Liver (tissue), 3 donors: ENCODE measurements around the gene TBK1.

Experiments
- ATF3 ChIP-seq: IDR thresholded peaks from 2 replicates; pipeline ENCODE4 v1.6.1; 2016; ENCODE audit warnings: antibody characterized with exemption
- CTCF ChIP-seq: fragments of 150-350 bp; IDR thresholded peaks from 2 replicates; pipeline ENCODE4 v1.5.1; 2017; ENCODE audit warnings: improper control_type of control experiment, low read depth, low read length; ENCODE audit not compliant: missing input control
- JUND ChIP-seq, 2 donors: IDR thresholded peaks; 2 replicates each; pipeline ENCODE4 v1.6.1; 2016; ENCODE audit warnings: antibody characterized with exemption in 2 of 2
- donor health status: healthy.
- donor health status: healthy.

- TF ChIP-seq CTCF: no peak
- no peak for TF ChIP-seq ATF3
- no peak for TF ChIP-seq JUND (IDR thresholded peaks at IDR 0.05)
Measured at GRCh38 chr12:64522807-64523206, 70.9 kb downstream of the TBK1 start.
